ENCODE data around the gene PRRC2A. TPM values are rescaled to one million over a fixed set of nuclear protein-coding genes. Genes with fewer than 3 reads are reported as not detected.

PRRC2A gene
- total RNA-seq, 1 donor: 68.0 TPM

- TF ChIP-seq CTCF (IDR thresholded peaks at IDR 0.05; ENCODE audit: insufficient read depth, low read length): no peak
- no peak overlapping the region for H3K4me3 ChIP-seq (ENCODE audit: low read depth, low read length)
- no peak for DNase-seq (ENCODE audit: low read depth)
Observed at GRCh38 chr6:31617010-31617409, 3.5 kb upstream of the PRRC2A start.

- peak; percentile 99 for DNase-seq (ENCODE audit: low read depth)
- H3K4me3 ChIP-seq (ENCODE audit: low read depth, low read length): peak overlapping the region; percentile 83
- TF ChIP-seq CTCF (IDR thresholded peaks at IDR 0.05; ENCODE audit: insufficient read depth, low read length): no peak
Observed at GRCh38 chr6:31619805-31620585, 520 bp upstream of the PRRC2A start.

- no peak for DNase-seq (ENCODE audit: low read depth)
- TF ChIP-seq CTCF (IDR thresholded peaks at IDR 0.05; ENCODE audit: insufficient read depth, low read length): no peak
- H3K4me3 ChIP-seq (ENCODE audit: low read depth, low read length): peak overlapping the region; percentile 93
Observed at GRCh38 chr6:31621320-31621939, 915 bp downstream of the PRRC2A start.

GRCh38 chr6:31621991-31622390, 1.5 kb downstream of the PRRC2A start:
- no peak for TF ChIP-seq CTCF (IDR thresholded peaks at IDR 0.05; ENCODE audit: insufficient read depth, low read length)
- peak; percentile 22 for DNase-seq (ENCODE audit: low read depth)
- H3K4me3 ChIP-seq (ENCODE audit: low read depth, low read length): peak overlapping the region; percentile 93

- no peak for TF ChIP-seq CTCF (IDR thresholded peaks at IDR 0.05; ENCODE audit: insufficient read depth, low read length)
- no peak for DNase-seq (ENCODE audit: low read depth)
- peak overlapping the region; percentile 93 for H3K4me3 ChIP-seq (ENCODE audit: low read depth, low read length)
Observed at GRCh38 chr6:31622684-31623091, 2.2 kb downstream of the PRRC2A start.

- no peak overlapping the region for H3K4me3 ChIP-seq (ENCODE audit: low read depth, low read length)
- TF ChIP-seq CTCF (IDR thresholded peaks at IDR 0.05; ENCODE audit: insufficient read depth, low read length): no peak
- no peak for DNase-seq (ENCODE audit: low read depth)
Observed at GRCh38 chr6:31624070-31624469, 3.6 kb downstream of the PRRC2A start.
